Testis (tissue), 2 donors: ENCODE results near the gene CD2.

Experiments used
- CTCF ChIP-seq, 3 experiments: fragments of 450-650 bp in 2 of 3; fragments of 200-600 bp in 1 of 3; sonication (generic) in 1 of 3; IDR thresholded peaks; one replicate each; pipeline ENCODE4 v1.5.1; 2016 to 2019; ENCODE audit warnings: antibody characterized with exemption in 3 of 3, mild to moderate bottlenecking in 2 of 3, moderate library complexity in 1 of 3
- POLR2A ChIP-seq: fragments of 450-650 bp; IDR thresholded peaks from one replicate; pipeline ENCODE4 v1.6.1; 2017; ENCODE audit warnings: antibody characterized with exemption, mild to moderate bottlenecking, moderate library complexity

GRCh38 chr1:116751146-116751545 is 3.1 kb upstream of the CD2 start:
- TF ChIP-seq CTCF (IDR thresholded peaks at IDR 0.05): no peak
- no peak for TF ChIP-seq POLR2A
